ENCODE measurements around the gene SLC35F6. TPM values are rescaled to one million over a fixed set of nuclear protein-coding genes. Genes with fewer than 3 reads are reported as not detected.
"Not testable (repeated sequence)": the region's sequence is repeated elsewhere in the genome, so short reads cannot be mapped to it uniquely, and the experiment has no call there.

SLC35F6 gene
- total RNA-seq, 2 experiments from 2014 or later: 4.2 to 4.6 TPM

GRCh38 chr2:26759845-26760244, 4.2 kb upstream of the SLC35F6 start:
- no peak overlapping the region for H3K27ac Mint-ChIP-seq
- CTCF ChIA-PET: no interaction called here
- no peaks in the 10 kb centered on the region for H3K9me3 Mint-ChIP-seq
- TF ChIP-seq CTCF (IDR thresholded peaks at IDR 0.05): no peak
- H3K36me3 Mint-ChIP-seq (ENCODE audit: low read depth): no peaks in the 10 kb centered on the region
- peaks cover 14% of the 10 kb centered on the region for H3K4me1 Mint-ChIP-seq (ENCODE audit: low read depth)
- DNase-seq: no peak
- ATAC-seq: no peak
- intact Hi-C loops (cut with micrococcal nuclease): no loop called here
- H3K27me3 Mint-ChIP-seq: no peaks in the 10 kb centered on the region
- H3K4me3 Mint-ChIP-seq: no peak overlapping the region
- POLR2A ChIA-PET: no interaction called here

GRCh38 chr2:26760991-26761390, 3.1 kb upstream of the SLC35F6 start:
- H3K27me3 Mint-ChIP-seq; DNase-seq; H3K27ac Mint-ChIP-seq; CTCF ChIA-PET; H3K36me3 Mint-ChIP-seq (ENCODE audit: low read depth); H3K4me3 Mint-ChIP-seq; H3K9me3 Mint-ChIP-seq; intact Hi-C loops (cut with micrococcal nuclease); ATAC-seq; POLR2A ChIA-PET: not testable (repeated sequence)
- H3K4me1 Mint-ChIP-seq (ENCODE audit: low read depth): peaks cover 25% of the 10 kb centered on the region

GRCh38 chr2:26763019-26763418, 1.1 kb upstream of the SLC35F6 start:
- ChIA-PET CTCF (interaction anchor here (0.8 kb wide), 1 partner anchor 20 kb away, joined by 3 read pairs; no protein-coding TSS in a partner anchor), POLR2A (no interaction called here)
- peak overlapping the region; percentile 85 for H3K4me3 Mint-ChIP-seq
- H3K27me3 Mint-ChIP-seq: no peaks in the 10 kb centered on the region
- peaks cover 35% of the 10 kb centered on the region for H3K4me1 Mint-ChIP-seq (ENCODE audit: low read depth)
- ATAC-seq: no peak
- intact Hi-C loops (cut with micrococcal nuclease): no loop called here
- H3K9me3 Mint-ChIP-seq: no peaks in the 10 kb centered on the region
- H3K36me3 Mint-ChIP-seq (ENCODE audit: low read depth): peaks cover 1% of the 10 kb centered on the region
- DNase-seq: no peak
- no peak for TF ChIP-seq CTCF (IDR thresholded peaks at IDR 0.05)
- H3K27ac Mint-ChIP-seq: peak overlapping the region; percentile 88

GRCh38 chr2:26764906-26765305, 822 bp downstream of the SLC35F6 start:
- H3K9me3 Mint-ChIP-seq: no peaks in the 10 kb centered on the region
- no peak for DNase-seq
- no peaks in the 10 kb centered on the region for H3K27me3 Mint-ChIP-seq
- POLR2A ChIA-PET: no interaction called here
- peak overlapping the region; percentile 88 for H3K27ac Mint-ChIP-seq
- no peak for TF ChIP-seq CTCF (IDR thresholded peaks at IDR 0.05)
- peaks cover 45% of the 10 kb centered on the region for H3K4me1 Mint-ChIP-seq (ENCODE audit: low read depth)
- H3K36me3 Mint-ChIP-seq (ENCODE audit: low read depth): peaks cover 1% of the 10 kb centered on the region
- no peak for ATAC-seq
- intact Hi-C loops (cut with micrococcal nuclease): no loop called here
- CTCF ChIA-PET: interaction anchor here (0.9 to 1.1 kb wide), 2 partner anchors 187 to 262 kb away, joined by 3 read pairs; no protein-coding TSS in a partner anchor
- H3K4me3 Mint-ChIP-seq: peak overlapping the region; percentile 85

- H3K4me1 Mint-ChIP-seq (ENCODE audit: low read depth): peaks cover 45% of the 10 kb centered on the region
- intact Hi-C loops (cut with micrococcal nuclease): no loop called here
Observed at GRCh38 chr2:26765475-26766200, 1.6 kb downstream of the SLC35F6 start.

More at GRCh38 chr2:26765475-26766200, 1.6 kb downstream of the SLC35F6 start:
- no peak for ATAC-seq
- Mint-ChIP-seq H3K4me3 (peak overlapping the region; percentile 85), H3K27ac (peak overlapping the region; percentile 88), H3K36me3 (ENCODE audit: low read depth) (peaks cover 1% of the 10 kb centered on the region), H3K9me3 (no peaks in the 10 kb centered on the region), H3K27me3 (no peaks in the 10 kb centered on the region)
- POLR2A ChIA-PET: no interaction called here
- DNase-seq: no peak
- no peak for TF ChIP-seq CTCF (IDR thresholded peaks at IDR 0.05)
- CTCF ChIA-PET: interaction anchor here (0.9 to 1.1 kb wide), 2 partner anchors 187 to 263 kb away, joined by 3 read pairs; no protein-coding TSS in a partner anchor
